Activated T-cell treated with anti-CD3 and anti-CD28 coated beads, Interleukin-2, amount 50 U/mL, for 24 hours (primary cell): ENCODE data around the gene SELENOS.

Experiments used
- DNase-seq: peaks from one replicate; pipeline ENCODE4 v3.0.0-alpha.2; 2020
- H3K27ac Mint-ChIP-seq: 2 replicates; pipeline ENCODE4 v1.8.0; 2020; ENCODE audit warnings: mild to moderate bottlenecking, mixed read lengths
- H3K27me3 Mint-ChIP-seq: 2 replicates; pipeline ENCODE4 v1.8.0; 2020; ENCODE audit warnings: mixed read lengths
- H3K36me3 Mint-ChIP-seq: 2 replicates; pipeline ENCODE4 v1.8.0; 2020; ENCODE audit warnings: low read depth, mixed read lengths
- H3K4me1 Mint-ChIP-seq: 2 replicates; pipeline ENCODE4 v1.8.0; 2020; ENCODE audit warnings: low read depth, mixed read lengths
- H3K4me3 Mint-ChIP-seq: 2 replicates; pipeline ENCODE4 v1.8.0; 2020; ENCODE audit warnings: mild to moderate bottlenecking, moderate library complexity, mixed read lengths
- H3K9me3 Mint-ChIP-seq: 2 replicates; pipeline ENCODE4 v1.8.0; 2020; ENCODE audit warnings: mixed read lengths

Gene SELENOS

DNA sequence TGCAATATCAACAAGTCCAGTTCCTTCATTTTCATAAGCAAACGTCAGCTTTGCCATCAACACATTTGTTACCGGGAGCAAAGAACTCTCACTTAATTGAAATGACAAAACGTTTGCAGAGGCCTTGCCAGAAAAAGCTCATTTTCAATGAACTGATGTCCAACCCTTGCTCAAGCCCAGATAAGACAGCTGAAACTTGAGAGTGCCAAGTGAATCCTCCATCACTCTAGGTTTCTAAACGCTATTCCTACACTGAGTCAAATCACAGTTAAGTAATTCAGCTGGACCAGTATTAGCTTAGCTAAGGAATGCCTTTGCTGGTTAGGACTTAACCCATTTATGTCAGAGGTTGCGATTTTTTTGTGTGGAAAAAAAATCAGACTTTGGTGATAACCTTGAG is 36.9 kb downstream of the SELENOS start:
- peaks cover 86% of the 10 kb centered on the region for H3K36me3 Mint-ChIP-seq
- H3K27ac Mint-ChIP-seq: peak overlapping the region; percentile 87
- H3K9me3 Mint-ChIP-seq: no peaks in the 10 kb centered on the region
- H3K4me1 Mint-ChIP-seq: peaks cover 84% of the 10 kb centered on the region
- DNase-seq: no peak
- no peak overlapping the region for H3K4me3 Mint-ChIP-seq
- H3K27me3 Mint-ChIP-seq: no peaks in the 10 kb centered on the region

DNA sequence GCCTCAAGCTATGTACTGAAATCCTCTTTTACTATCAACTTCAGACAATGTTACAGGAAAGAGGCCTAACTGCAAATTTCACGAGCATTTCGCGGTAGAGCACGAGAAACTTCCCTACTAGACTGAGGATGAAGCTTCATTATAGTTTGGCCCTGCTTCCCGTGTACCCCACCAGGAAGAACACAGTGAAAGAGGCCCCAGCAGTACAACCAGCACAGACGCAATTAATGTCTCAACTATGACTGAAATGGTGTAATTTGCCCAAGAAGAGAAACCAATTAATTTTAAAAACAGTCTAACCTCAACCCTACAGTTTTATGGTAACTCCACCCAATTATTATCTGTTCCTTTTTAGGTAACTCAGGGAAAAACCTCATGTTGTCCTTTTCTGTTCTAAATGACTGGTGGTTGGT is 37.6 kb downstream of the SELENOS start:
- no peak for DNase-seq
- Mint-ChIP-seq H3K36me3 (peaks cover 86% of the 10 kb centered on the region), H3K27ac (peak overlapping the region; percentile 87), H3K4me1 (peaks cover 83% of the 10 kb centered on the region), H3K27me3 (no peaks in the 10 kb centered on the region), H3K4me3 (peak overlapping the region; percentile 51), H3K9me3 (no peaks in the 10 kb centered on the region)

- no peak for DNase-seq
- no peak overlapping the region for H3K27ac Mint-ChIP-seq
These were observed 40.0 kb downstream of the SELENOS start for GRCh38 chr15:101237251-101237650.

DNA sequence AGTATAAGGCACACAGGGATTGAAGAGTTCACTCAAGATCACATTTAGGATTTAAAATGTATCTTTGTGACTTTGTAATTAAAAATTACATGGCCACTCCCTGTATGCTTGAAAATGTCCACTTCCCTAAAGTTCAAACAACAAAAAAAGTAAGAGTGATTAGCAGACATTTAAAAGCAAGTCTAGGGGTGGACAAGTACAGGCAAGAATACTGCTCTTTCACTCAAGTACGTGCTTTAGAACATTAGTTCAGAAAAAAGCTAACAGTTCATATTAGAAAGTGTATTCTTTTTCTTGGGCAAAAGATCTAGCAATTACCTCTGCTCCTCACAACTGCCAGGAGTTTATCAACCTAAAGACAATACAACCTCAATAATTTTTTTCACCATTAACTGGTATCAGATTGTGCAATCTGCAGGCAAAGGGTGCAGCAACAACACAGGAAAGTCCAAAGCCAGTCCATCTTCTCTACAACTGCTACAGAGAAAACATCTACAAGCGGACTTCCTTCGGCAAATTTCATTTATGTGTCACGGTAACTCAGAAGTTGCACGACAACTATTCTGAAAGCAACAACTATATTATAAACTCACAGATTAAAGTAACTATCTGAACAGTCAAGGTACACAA is 43.5 kb downstream of the SELENOS start:
- Mint-ChIP-seq H3K27ac (peak overlapping the region; percentile 37), H3K27me3 (no peaks in the 10 kb centered on the region), H3K36me3 (peaks cover 96% of the 10 kb centered on the region), H3K9me3 (peaks cover 10% of the 10 kb centered on the region), H3K4me1 (peaks cover 68% of the 10 kb centered on the region), H3K4me3 (no peak overlapping the region)
- DNase-seq: no peak

More at GRCh38 chr15:101237251-101237650, 40.0 kb downstream of the SELENOS start:
- Mint-ChIP-seq H3K9me3 (no peaks in the 10 kb centered on the region), H3K4me3 (no peak overlapping the region), H3K36me3 (peaks cover 91% of the 10 kb centered on the region), H3K4me1 (peaks cover 78% of the 10 kb centered on the region), H3K27me3 (no peaks in the 10 kb centered on the region)

- H3K4me1 Mint-ChIP-seq: peaks cover 68% of the 10 kb centered on the region
- H3K27me3 Mint-ChIP-seq: no peaks in the 10 kb centered on the region
- DNase-seq: no peak
- no peak overlapping the region for H3K4me3 Mint-ChIP-seq
- no peak overlapping the region for H3K27ac Mint-ChIP-seq
- H3K9me3 Mint-ChIP-seq: peaks cover 11% of the 10 kb centered on the region
- H3K36me3 Mint-ChIP-seq: peaks cover 97% of the 10 kb centered on the region
These were observed 44.6 kb downstream of the SELENOS start for GRCh38 chr15:101232677-101233076.

DNA sequence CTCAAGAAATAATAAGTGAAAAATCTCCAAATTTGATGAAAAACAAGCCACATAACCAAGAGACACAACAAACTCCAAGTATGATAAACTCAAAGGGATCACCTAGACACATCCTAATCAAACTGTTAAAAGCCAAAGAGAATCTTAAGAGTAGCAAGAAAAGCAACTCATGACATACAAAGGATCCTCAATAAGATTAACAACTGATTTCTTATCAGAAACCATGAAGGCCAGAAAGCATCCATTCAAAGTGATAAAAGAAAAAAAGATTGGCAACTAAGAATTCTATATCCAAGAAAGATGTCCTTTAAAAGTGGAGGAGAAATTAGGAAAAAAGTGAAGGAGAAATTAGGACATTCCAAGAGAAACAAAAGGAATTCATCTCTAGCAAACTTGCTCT is 49.0 kb downstream of the SELENOS start:
- Mint-ChIP-seq H3K27me3 (no peaks in the 10 kb centered on the region), H3K36me3 (peaks cover 95% of the 10 kb centered on the region), H3K4me1 (peaks cover 77% of the 10 kb centered on the region), H3K4me3 (no peak overlapping the region), H3K9me3 (peaks cover 11% of the 10 kb centered on the region), H3K27ac (peak overlapping the region; percentile 8)
- DNase-seq: no peak

DNA sequence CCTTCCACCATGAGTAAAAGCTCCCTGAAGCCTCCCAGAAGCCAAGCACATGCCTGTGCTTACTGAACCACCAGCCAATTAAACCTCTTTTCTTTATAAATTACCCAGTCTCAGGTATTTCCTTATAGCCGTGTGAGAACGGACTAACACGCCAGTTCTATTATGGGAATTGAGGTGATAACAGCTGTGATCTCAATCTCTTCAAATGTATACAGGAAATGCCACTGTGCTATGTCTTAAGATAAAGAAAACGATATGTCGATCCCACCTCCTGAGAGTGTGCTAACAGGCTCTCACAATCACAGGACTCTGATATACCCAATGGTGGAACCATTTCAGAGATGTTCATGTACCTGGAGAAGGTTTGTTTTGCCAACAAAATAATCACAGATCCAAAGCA is 51.6 kb downstream of the SELENOS start:
- no peaks in the 10 kb centered on the region for H3K27me3 Mint-ChIP-seq
- peak overlapping the region; percentile 63 for H3K27ac Mint-ChIP-seq
- peaks cover 75% of the 10 kb centered on the region for H3K4me1 Mint-ChIP-seq
- DNase-seq: no peak
- no peak overlapping the region for H3K4me3 Mint-ChIP-seq
- peaks cover 87% of the 10 kb centered on the region for H3K36me3 Mint-ChIP-seq
- peaks cover 11% of the 10 kb centered on the region for H3K9me3 Mint-ChIP-seq
